D721Med (cell line): ENCODE data around the gene AKR1D1.

ENCODE experiments used
- DNase-seq: peaks from one replicate; pipeline ENCODE4 v3.0.0; 2011; ENCODE audit warnings: low spot score; ENCODE audit not compliant: insufficient read length
- FAIRE-seq: peaks from 2 replicates; lab custom pipeline; 2011; peaks lifted over from hg19 to GRCh38; lab: Jason Lieb, UNC
- TF ChIP-seq, protein P1 (sequence below): IDR thresholded peaks from 2 replicates; pipeline ENCODE4 v1.5.1; 2012; ENCODE audit warnings: mild to moderate bottlenecking, control low read depth; ENCODE audit not compliant: insufficient read depth; ENCODE audit errors: missing control alignments

AKR1D1 gene

DNA sequence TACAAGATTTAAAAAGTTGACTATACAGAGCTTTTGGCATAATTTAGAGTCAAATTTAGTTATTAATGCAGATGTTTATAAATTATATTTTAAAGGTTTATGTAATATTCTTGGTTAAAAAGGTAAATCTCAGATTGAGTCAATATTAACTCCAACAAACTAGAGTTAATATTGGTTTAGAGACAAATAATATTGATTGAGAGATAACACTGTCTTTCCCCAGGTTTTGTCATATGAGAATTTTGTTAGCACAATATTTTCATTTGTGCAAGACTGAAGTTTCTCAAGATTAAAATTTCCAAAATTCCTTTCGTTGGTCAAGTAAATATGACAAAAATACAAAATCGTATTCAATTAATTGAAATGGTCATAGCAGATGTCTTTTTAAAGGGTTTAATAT lies 12.9 kb upstream of the AKR1D1 start:
- DNase-seq: no peak
- FAIRE-seq: no peak
- TF ChIP-seq, protein P1, sequence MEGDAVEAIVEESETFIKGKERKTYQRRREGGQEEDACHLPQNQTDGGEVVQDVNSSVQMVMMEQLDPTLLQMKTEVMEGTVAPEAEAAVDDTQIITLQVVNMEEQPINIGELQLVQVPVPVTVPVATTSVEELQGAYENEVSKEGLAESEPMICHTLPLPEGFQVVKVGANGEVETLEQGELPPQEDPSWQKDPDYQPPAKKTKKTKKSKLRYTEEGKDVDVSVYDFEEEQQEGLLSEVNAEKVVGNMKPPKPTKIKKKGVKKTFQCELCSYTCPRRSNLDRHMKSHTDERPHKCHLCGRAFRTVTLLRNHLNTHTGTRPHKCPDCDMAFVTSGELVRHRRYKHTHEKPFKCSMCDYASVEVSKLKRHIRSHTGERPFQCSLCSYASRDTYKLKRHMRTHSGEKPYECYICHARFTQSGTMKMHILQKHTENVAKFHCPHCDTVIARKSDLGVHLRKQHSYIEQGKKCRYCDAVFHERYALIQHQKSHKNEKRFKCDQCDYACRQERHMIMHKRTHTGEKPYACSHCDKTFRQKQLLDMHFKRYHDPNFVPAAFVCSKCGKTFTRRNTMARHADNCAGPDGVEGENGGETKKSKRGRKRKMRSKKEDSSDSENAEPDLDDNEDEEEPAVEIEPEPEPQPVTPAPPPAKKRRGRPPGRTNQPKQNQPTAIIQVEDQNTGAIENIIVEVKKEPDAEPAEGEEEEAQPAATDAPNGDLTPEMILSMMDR: no peak

DNA sequence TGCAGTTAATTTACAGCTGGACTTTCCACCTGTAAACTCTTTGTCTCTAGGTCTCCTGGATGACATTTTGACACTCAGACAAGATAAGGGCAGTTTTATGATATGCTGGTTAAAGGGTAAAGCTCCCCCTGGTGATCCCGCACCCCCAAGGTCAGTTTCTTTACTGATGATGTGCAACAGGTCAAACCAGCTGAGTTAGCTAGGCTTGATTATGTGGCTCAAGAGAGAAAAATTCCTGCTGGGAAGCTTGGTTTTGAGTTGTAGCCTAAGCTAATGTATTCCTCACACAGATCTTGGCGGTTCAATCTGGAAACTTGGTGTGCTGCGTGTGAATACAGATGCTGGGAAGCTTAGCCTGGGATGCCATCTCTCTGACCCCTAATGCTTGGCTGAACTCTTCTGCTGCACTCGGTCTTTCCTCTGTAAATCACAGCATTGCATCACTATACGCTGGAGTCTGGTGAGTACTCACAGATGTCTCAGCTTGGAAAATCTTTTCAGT lies 11.4 kb upstream of the AKR1D1 start:
- FAIRE-seq: no peak
- TF ChIP-seq, protein P1: no peak
- DNase-seq: no peak

DNA sequence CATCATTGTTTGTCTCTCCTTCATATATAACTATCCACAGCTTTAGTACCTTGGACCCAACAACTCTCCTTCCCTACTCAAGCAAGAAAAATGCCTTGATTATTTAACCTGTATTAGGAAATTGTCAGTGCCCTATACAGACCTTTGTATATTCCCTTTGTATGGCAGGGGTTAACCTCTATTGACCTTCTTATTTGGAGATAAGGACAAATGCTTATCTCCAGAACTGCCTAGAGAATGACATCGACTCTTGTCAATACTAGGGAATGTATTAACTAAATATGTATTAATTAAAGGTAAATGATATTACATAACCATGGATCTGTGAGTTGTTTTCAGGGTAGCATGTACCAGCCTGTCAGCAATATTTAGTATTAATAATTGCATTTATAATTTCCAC lies 10.4 kb upstream of the AKR1D1 start:
- TF ChIP-seq, protein P1: no peak
- FAIRE-seq (no peak), DNase-seq (no peak)

DNA sequence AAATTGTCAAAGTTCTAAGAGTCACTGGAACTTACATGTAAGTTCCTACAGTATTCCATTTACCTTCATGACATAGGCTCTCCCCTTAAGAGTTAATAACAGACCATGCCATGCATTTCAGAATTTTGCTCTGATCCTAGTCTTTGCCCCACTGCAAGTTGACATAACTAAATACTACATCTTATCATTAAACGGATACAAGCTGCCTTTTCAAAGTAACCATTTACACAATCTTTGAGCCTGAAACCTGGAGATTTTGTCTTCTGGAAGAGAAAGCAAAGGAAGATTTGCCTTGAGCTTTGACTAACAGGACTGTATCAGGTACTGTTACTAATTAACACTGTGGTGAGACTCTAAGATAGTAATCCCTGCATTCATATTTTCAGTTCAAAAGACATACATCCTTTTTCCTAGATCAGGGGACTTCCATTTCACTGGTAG lies 9.3 kb upstream of the AKR1D1 start:
- TF ChIP-seq, protein P1: no peak
- FAIRE-seq: no peak
- DNase-seq: no peak

DNA sequence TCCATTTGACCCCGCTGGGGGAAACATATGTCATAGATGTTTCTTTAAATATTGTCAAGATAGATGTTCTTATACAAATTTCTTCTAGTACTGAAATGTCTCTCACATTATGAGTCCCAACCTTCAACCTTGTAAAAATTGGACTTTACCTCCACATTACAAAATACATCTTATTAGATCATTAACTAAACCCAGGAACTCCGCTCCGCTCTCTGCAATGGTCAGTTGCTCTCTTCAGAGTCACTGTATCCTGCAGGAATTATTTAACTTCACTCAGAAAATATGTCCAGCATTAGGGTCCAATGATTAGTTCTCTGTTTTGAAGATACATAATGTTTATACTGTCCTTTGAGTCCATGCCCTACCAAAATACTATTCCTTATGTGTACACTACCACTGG lies 8.5 kb upstream of the AKR1D1 start:
- DNase-seq (no peak), FAIRE-seq (no peak)
- TF ChIP-seq, protein P1: no peak

DNA sequence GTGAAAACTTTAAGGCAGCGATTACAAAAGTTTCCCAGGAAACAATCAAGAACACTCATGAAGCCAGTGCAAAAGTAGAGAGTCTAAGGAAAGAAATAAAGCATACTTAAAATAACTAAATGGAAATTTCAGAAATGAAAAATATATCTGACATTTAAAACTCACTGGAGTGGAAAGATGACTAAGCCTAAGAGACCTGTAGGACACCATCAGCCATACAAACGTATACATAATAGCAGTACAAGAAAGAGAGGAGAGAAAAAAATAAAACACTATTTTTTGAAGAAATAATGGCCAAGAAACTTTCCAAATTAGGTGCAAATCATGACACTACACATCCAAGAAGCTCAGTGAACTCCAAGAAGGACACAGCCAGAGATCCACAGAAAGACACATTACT lies 5.4 kb upstream of the AKR1D1 start:
- no peak for DNase-seq
- no peak for FAIRE-seq
- TF ChIP-seq, protein P1: no peak

DNA sequence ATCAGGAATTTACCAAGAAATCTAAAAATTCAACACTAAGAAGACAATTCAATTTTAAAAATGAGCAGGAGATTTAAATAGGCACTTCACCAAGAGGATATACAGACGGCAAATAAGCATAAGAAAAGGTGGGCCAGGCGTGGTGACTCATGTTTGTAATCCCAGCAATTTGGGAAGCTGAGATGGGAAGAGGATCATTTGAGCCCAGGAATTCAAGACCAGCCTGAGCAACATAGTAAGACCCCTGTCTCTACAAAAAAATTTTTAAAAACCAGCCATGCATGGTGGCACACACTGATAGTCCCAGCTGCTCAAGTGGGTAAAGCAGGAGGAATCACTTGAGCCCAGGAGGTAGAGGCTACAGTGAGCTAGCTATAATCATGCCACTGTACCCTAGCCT lies 3.5 kb upstream of the AKR1D1 start:
- TF ChIP-seq, protein P1: no peak
- FAIRE-seq (no peak), DNase-seq (no peak)
